GM19328 (cell line): ENCODE measurements around the gene CACNA1B.
"Not testable (repeated sequence)": the region's sequence is repeated elsewhere in the genome, so short reads cannot be mapped to it uniquely, and the experiment has no call there.

Source experiments
- ATAC-seq: cut with Tn5 transposase; IDR thresholded peaks from one replicate; pipeline ENCODE4 v1.9.1; 2021; ENCODE audit warnings: mild to moderate bottlenecking, moderate library complexity; ENCODE audit not compliant: unreplicated experiment

Gene CACNA1B

GRCh38 chr9:137865581-137866145 lies 11.9 kb upstream of the CACNA1B start:
- no peak for ATAC-seq

GRCh38 chr9:137866226-137867141 lies 11.1 kb upstream of the CACNA1B start:
- ATAC-seq = no peak

- ATAC-seq = no peak
These were observed 7.2 kb upstream of the CACNA1B start for GRCh38 chr9:137870432-137870831.

- ATAC-seq = no peak
These were observed 5.3 kb upstream of the CACNA1B start for GRCh38 chr9:137872296-137872695.

- ATAC-seq = no peak
These were observed 4.2 kb upstream of the CACNA1B start for GRCh38 chr9:137873408-137873807.

DNA sequence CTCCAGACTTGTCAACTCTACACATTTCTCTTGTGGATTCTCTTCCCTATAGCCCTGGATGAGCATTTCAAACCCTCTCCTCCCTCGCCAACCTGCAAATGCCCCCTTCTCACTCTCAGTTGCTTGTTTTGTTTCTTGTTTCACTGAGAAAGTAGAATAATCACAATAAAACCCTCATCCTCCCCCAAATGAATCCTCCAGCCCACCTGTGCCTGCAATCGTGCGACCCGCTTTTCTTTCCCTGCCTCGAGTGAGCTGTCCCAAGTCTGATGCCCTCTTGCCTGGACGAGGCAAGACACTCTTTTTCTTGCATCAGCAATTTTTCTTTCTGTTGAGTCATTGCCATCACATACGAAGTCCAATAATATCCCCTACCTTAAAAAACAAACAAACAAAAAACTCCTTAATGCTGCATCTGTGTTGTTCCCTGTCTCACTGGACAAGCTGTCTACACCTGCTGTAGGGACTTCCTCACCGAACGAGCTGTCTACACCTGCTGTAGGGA lies 3.7 kb upstream of the CACNA1B start:
- no peak for ATAC-seq

GRCh38 chr9:137875354-137875753 lies 2.2 kb upstream of the CACNA1B start:
- no peak for ATAC-seq

GRCh38 chr9:137875846-137876245 lies 1.7 kb upstream of the CACNA1B start:
- ATAC-seq = no peak

- no peak for ATAC-seq
These were observed 1.3 kb upstream of the CACNA1B start for GRCh38 chr9:137876269-137876668.

- no peak for ATAC-seq
These were observed 698 bp upstream of the CACNA1B start for GRCh38 chr9:137876781-137877386.

GRCh38 chr9:137878146-137878941 lies 762 bp downstream of the CACNA1B start:
- ATAC-seq = no peak

- no peak for ATAC-seq
These were observed 1.5 kb downstream of the CACNA1B start for GRCh38 chr9:137879052-137879451.

GRCh38 chr9:137879566-137880150 lies 2.1 kb downstream of the CACNA1B start:
- ATAC-seq = no peak

DNA sequence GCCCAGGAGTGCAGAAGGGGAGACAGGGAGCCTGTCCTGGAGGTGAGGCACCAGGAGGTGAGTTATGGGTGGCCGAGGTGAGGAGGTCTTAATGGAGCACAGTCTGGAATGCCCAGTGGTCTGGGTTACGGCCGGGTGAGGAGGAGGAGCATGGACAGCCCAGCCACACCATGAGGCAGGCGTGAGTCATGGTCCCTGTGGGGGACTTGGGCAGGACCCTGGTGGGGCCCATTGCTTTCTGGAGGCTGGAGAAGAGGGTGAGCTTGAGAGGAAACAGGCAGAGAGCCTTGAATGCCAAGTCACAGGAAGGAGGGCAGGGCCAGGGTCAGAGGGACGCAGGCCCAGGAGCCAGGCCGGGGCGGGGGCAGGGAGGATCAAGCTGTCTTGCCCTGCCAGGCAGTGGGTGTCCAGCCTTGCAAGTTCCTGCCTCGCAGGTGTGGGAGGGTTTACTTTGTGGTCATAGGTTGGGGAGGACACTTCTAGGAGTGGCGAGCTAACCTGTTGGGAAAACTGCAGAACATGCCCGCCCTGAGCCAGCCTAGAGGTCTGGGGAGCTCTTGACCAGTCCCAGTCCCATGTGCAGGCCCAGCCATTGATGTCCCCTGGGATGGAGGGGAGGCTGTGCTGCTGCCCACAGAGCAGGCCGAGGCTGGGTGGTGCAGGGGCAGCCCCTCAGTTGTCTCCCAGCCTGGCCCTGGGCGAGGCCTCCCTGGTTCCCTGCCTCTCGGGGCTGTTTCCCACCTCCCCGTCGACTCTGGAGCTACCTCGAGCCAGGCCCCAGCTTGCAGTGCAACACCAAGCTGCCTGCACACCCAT lies 2.8 kb downstream of the CACNA1B start:
- ATAC-seq = no peak

DNA sequence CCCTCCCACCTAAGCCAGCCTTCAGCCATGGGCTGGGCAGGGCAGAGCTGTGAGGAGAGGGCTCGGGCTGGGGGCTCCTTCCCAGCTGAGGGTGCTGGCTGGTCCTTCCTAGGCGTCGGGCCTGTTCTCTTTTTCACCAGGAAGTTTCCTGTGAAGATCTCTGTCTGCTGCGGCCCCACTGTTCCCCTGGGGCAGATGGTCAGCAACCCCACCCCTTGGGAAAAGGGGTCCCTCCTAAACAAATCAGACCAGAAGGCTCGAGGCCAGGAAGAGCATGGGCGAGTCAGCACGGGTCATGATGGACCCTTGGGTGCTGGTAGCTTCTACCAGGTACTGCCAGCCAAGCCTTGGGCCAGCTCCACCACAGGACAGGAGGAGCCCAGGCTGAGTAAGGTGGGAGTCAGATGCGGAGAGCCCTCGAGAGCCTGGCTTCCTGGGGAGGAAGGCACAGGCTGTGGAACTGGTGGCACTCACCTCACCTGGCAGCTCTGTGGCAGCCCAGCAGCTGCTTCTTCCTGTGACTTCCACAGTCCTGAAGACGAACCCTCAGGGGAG lies 3.5 kb downstream of the CACNA1B start:
- ATAC-seq = no peak

GRCh38 chr9:137881591-137882505 lies 4.3 kb downstream of the CACNA1B start:
- ATAC-seq = no peak

- no peak for ATAC-seq
These were observed 4.9 kb downstream of the CACNA1B start for GRCh38 chr9:137882506-137882821.

DNA sequence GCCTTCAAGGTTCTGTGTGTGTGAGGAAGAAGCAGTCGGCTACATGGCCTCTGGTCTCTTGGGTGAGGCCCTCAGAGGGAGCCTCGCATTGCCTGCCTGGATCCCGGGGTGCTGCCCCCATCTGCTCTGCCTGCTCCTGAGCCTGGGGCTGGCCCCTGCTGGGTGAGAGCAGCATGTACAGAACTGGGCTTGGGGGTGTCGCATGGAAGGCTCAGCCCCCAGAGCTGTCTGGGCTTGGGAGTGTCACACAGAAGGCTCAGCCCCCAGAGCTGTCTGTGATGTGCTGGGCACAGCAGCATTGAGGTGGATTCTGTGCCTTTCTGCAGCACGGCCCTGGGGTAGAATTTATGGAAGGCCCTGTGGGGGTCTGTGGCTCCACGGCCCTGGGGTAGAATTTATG lies 6.4 kb downstream of the CACNA1B start:
- ATAC-seq = not testable (repeated sequence)

DNA sequence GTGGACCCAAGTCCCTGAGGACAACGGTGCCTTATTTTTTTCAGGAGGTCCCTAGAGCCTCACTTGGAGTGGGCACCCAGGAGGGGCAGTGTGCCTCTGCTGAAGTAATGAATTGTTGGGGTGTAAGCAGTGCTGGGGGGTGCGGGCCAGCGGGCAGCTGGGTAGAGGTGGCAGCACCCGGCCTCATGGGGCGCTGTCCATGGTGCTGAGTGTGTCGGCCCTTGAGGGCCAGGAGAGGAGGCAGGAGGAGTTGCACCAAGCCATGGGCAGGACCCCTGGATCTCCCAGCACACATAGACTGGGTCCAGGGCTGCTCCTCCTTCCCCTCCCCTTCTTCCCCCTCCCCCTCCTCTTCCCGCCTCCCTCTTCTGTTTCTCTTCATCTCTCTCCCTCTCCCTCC lies 7.0 kb downstream of the CACNA1B start:
- not testable (repeated sequence) for ATAC-seq
